NT2/D1 (cell line): ENCODE measurements around the gene METTL26.

Experiments
- DNase-seq: peaks from one replicate; pipeline ENCODE4 v3.0.0-alpha.2; 2011; ENCODE audit warnings: low read depth, low spot score
- H3K27me3 ChIP-seq: 2 replicates; pipeline ENCODE4 v1.6.0; 2011; ENCODE audit warnings: mild to moderate bottlenecking; ENCODE audit not compliant: insufficient read length, insufficient read depth
- H3K36me3 ChIP-seq: 2 replicates; pipeline ENCODE4 v1.6.1; 2011; ENCODE audit warnings: mild to moderate bottlenecking, low read length, mixed read lengths; ENCODE audit not compliant: insufficient read depth, insufficient read length
- H3K4me1 ChIP-seq: 2 replicates; pipeline ENCODE4 v1.5.1; 2011; ENCODE audit not compliant: insufficient read depth, insufficient read length
- H3K4me3 ChIP-seq: 2 replicates; pipeline ENCODE4 v1.5.1; 2011; ENCODE audit warnings: low read depth; ENCODE audit not compliant: insufficient read length
- H3K9ac ChIP-seq: 2 replicates; pipeline ENCODE4 v1.6.0; 2011; ENCODE audit warnings: low read depth; ENCODE audit not compliant: insufficient read length
- H3K9me3 ChIP-seq: 2 replicates; pipeline ENCODE4 v1.5.1; 2011; ENCODE audit warnings: mild to moderate bottlenecking, low read length; ENCODE audit not compliant: insufficient read depth
- SUZ12 ChIP-seq: IDR thresholded peaks from 2 replicates; pipeline ENCODE4 v1.6.1; 2011; ENCODE audit not compliant: insufficient read length, insufficient read depth; ENCODE audit errors: extremely low read depth
- YY1 ChIP-seq: IDR thresholded peaks from 2 replicates; pipeline ENCODE4 v1.6.1; 2011; ENCODE audit not compliant: insufficient read length, insufficient read depth
- ZNF274 ChIP-seq: IDR thresholded peaks from 2 replicates; pipeline ENCODE4 v1.6.1; 2011; ENCODE audit warnings: mild to moderate bottlenecking, low read depth, low read length

The METTL26 gene

DNA sequence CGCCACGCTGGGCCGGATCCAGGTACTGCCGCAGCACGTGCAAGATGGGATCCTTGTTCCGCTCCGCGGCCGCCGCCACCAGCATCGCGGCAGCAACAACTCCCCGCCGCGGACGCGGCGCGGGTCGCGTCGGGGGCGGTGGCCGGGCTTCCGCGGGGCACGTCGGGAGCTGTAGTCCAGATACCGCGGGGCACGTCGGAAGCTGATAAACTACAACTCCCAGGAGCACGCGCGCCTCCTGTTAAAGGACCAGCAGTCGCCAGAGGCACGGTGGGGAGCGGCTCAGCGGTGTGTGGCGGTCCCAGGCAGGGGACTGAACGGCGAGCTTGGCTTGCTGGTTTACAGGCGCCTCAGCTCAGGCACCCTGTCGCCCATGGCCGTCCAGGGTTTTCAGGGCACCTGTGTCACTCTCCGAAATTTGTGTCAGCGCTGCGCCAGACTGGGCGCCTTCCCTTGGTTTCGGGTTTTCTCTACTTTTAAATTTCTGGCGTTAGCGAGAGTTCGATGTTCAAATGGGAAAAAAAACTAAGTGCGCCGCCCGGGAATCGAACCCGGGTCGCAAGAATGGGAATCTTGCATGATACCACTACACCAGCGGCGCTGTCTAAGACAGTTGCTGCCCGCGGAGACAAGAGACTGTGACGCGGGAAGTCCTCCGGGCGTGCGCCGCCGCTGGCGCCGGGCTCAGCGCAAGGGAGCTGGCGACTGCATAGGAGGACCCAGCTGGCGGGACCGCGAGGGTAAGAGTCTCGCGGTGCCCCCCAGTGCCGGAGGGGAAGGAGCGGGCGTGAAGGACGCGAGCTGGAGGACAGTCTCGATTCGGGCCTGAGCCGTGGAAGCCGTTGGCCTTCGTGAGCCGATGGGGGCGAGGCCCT is at the start of gene METTL26:
Gene METTL26 (minus strand): TSS at position 100 of the 875 bp plus-strand sequence. CDS start 15 bp downstream, at position 85.
- TF ChIP-seq YY1 = no peak
- no peak for TF ChIP-seq SUZ12
- no peak for TF ChIP-seq ZNF274
- peak within 1 kb of the TSS; percentile 95 for H3K4me3 ChIP-seq
- no peaks in the 10 kb centered on the region for H3K9me3 ChIP-seq

DNA sequence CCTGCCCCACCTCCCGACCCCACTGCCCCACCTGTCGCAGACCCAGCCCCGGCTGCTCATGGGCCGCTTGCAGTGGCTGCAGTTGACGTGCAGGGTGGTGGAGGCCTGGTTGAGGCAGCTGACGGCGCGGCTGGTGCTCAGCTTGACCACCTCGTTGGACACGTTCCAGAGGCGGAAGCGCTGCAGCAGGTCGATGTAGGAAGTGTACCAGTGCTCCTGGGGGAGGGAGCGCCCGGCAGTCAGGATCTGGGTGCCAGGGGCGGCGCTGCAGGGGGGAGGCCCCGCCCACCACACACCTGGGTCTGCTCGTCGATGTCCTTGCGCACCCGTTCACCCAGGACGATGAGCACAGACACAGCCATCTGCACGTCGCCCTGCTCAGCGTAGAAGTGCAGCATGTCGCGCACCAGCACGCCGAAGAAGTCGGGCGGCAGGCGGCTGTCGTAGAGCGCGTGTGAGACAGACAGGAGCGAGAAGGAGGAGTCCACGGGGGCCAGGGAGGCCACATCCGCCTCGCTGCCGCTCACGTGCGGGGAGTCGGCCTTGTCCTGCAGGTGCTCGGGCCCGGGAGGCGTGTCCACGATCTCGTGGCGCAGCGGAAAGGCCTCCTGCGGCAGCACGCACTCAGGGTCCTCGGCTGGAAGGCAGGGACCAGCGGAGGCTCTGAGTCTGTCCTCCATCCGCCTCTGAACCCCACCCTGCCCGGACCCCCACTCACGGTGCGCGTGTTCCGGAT is 49.0 kb upstream of the METTL26 start:
- DNase-seq = no peak
- peaks cover 31% of the 10 kb centered on the region for H3K4me1 ChIP-seq
- H3K9me3 ChIP-seq = no peaks in the 10 kb centered on the region
- peaks cover 76% of the 10 kb centered on the region for H3K36me3 ChIP-seq
- no peaks in the 10 kb centered on the region for H3K27me3 ChIP-seq
- H3K9ac ChIP-seq = no peak overlapping the region
- TF ChIP-seq SUZ12 = no peak
- no peak for TF ChIP-seq ZNF274
- TF ChIP-seq YY1 = no peak
- no peak overlapping the region for H3K4me3 ChIP-seq

More for the DNA sequence above, at the start of gene METTL26:
- peaks cover 28% of the 10 kb centered on the region for H3K4me1 ChIP-seq
- peak; percentile 89 for DNase-seq
- peak within 1 kb of the TSS; percentile 99 for H3K9ac ChIP-seq
- H3K27me3 ChIP-seq = no peaks in the 10 kb centered on the region
- peaks cover 30% of the 10 kb centered on the region for H3K36me3 ChIP-seq

DNA sequence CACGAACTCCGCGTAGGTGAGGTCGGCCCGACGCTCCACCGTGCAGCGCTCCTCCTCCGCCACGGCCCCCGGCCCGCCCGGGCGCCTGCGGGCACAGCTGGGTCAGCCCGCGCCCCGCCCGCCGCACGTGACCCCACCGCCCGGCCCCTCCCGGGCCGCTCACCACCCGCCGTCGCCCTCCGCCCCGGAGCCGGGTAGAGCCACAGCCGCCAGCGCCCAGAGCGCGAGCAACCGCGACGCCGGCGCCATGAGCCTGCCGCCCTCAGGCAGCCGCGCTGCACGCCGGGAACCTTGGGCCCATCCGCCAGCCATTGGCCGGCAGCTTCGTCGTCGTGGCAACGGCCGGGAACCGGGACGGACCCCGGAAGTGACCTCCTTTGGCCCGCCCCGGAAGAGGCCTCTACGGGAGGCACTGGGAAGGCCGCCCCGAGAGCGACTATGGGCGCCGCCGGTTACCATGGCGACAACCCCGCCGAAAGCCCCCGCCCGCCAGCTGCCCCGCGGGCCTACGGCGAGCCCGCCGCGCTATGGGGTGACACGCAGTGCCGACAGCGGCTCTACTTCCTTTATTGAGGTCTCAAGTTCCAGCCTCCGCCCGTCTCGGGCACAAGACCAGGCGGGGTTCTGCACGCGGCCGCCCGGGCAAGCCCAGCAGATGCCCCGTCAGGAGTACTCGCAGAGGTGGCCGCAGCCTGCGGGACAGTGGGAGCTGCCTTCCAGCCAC is 48.1 kb upstream of the METTL26 start, which contains the start of gene JMJD8:
Gene JMJD8 (minus strand): TSS at position 264 of the 724 bp plus-strand sequence. CDS start 15 bp downstream, at position 249.
- peaks cover 73% of the 10 kb centered on the region for H3K36me3 ChIP-seq
- H3K27me3 ChIP-seq = no peaks in the 10 kb centered on the region
- no peaks in the 10 kb centered on the region for H3K9me3 ChIP-seq
- TF ChIP-seq ZNF274 (no peak), YY1 (peak; percentile 76)
- peak within 1 kb of the TSS; percentile 96 for H3K9ac ChIP-seq
- H3K4me1 ChIP-seq = peaks cover 24% of the 10 kb centered on the region
- peak; percentile 90 for DNase-seq
- peak within 1 kb of the TSS; percentile 95 for H3K4me3 ChIP-seq

DNA sequence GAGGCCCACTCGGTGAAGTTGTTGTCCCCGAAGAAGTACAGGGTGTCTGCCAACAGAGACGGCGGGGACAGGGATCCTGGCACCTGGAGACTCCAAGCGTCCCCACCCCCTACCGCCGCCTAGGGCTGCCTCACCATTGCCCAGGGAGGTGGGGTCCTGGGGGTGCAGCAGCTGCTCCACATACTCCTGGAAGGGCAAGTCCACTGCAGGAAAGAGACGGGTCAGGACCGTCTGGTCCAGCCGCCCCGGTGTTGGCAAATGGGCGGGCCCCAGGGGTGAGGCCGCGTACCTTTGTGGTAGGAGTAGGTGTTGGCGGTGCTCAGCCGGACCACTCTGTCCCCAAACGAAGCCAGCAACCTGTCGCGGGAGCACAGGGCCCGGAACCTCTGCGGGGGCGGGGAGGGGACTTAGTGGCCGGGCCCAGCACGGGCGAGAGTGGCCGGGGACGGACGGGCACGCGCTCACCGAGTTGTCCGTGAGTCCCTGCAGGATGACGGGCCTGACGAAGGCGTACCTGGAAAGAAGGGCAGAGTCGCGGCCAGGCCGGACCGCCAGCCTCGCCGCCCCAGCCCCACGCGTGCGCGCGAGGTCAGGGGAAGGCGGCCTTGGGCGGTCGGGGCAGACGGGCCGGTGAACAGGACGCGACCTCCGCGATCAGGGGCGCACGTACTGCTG is 47.4 kb upstream of the METTL26 start:
- Histone ChIP-seq H3K4me1 (peaks cover 25% of the 10 kb centered on the region), H3K9ac (peak overlapping the region; percentile 96), H3K27me3 (no peaks in the 10 kb centered on the region), H3K36me3 (peaks cover 66% of the 10 kb centered on the region), H3K9me3 (no peaks in the 10 kb centered on the region), H3K4me3 (peak overlapping the region; percentile 95)
- TF ChIP-seq SUZ12 (no peak), ZNF274 (no peak)
- no peak for DNase-seq

DNA sequence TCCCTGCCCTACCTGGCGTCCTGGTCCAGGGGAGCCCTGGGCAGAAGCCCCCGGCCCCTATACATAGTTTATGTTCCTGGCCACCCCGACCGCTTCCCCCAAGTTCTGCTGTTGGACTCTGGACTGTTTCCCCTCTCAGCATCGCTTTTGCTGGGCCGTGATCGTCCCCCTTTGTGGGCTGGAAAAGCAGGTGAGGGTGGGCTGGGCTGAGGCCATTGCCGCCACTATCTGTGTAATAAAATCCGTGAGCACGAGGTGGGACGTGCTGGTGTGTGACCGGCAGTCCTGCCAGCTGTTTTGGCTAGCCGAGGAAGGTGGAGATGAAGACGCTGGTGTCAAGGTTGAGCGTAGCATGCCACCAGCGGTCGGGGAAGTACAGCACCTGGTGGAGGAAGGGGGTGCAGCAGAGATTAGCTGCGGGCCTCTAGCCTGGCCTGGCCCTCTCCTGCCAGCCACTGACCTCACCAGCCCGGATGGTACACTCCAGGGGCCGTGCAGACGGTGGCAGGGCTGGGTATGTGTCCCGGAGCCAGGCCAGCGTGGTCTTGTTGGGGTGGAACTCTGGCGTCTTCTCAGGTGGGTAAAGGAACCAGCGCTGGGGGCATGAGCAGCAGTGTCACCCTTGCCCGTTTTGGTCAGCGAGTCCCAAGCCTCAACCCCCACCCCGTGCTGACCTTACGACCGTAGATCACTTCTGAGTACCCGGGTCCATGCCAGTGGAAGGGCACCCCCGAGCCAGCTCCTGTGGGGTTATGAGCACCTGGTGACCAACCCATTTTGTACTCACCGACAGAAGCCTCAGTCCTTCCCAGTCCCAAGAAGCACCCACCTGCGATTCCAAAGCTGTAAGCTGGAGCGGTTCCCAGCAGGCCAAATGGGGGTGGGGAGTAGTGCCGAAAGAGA is 46.6 kb upstream of the METTL26 start:
- no peak for DNase-seq
- Histone ChIP-seq H3K9ac (peak overlapping the region; percentile 98), H3K4me1 (peaks cover 25% of the 10 kb centered on the region), H3K9me3 (no peaks in the 10 kb centered on the region), H3K4me3 (peak overlapping the region; percentile 95), H3K36me3 (peaks cover 58% of the 10 kb centered on the region), H3K27me3 (no peaks in the 10 kb centered on the region)
- no peak for TF ChIP-seq ZNF274
- TF ChIP-seq SUZ12 = no peak
- TF ChIP-seq YY1 = no peak
